Measurements from ENCODE around the gene SCAPER. TPM values are rescaled to one million over a fixed set of nuclear protein-coding genes. Genes with fewer than 3 reads are reported as not detected.

SCAPER gene
- polyA plus RNA-seq, 2 of the 4 experiments (the other 2 are of a cell fraction) = 4.9 to 5.5 TPM

GRCh38 chr15:76644646-76645045 is 260.5 kb downstream of the SCAPER start:
- ChIA-PET CTCF (interaction anchor here (0.6 to 0.9 kb wide), 2 partner anchors 10 to 102 kb away, joined by 3 read pairs; no protein-coding TSS in a partner anchor), POLR2A (no interaction called here)
- WGBS (ENCODE audit: missing lambda C conversion rate) = 94% methylated on average over 1 of the region's 1 CpG
- Histone ChIP-seq H3K4me3 (no peak overlapping the region), H3K9me3 (no peaks in the 10 kb centered on the region), H3K4me1 (no peaks in the 10 kb centered on the region), H3K4me2 (no peak overlapping the region), H3K27ac (no peak overlapping the region)
- DNase-seq (ENCODE audit: low read depth in 1 of 2, low spot score in 1 of 2) (no peak), FAIRE-seq (peak; percentile 93), ATAC-seq (no peak)
- TF ChIP-seq ATOH8 (CRISPR knock-in tag; IDR thresholded peaks at IDR 0.05; ENCODE audit: low read depth) (no peak), RCOR1 (IDR thresholded peaks at IDR 0.05; ENCODE audit: low read depth, low read length) (no peak), FOSB (CRISPR knock-in tag; IDR thresholded peaks at IDR 0.05) (no peak), HOXB13 (CRISPR knock-in tag; IDR thresholded peaks at IDR 0.05; ENCODE audit: low read depth) (no peak)
- TF ChIP-seq, protein P1, sequence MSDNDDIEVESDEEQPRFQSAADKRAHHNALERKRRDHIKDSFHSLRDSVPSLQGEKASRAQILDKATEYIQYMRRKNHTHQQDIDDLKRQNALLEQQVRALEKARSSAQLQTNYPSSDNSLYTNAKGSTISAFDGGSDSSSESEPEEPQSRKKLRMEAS (IDR thresholded peaks at IDR 0.05) = no peak

DNA sequence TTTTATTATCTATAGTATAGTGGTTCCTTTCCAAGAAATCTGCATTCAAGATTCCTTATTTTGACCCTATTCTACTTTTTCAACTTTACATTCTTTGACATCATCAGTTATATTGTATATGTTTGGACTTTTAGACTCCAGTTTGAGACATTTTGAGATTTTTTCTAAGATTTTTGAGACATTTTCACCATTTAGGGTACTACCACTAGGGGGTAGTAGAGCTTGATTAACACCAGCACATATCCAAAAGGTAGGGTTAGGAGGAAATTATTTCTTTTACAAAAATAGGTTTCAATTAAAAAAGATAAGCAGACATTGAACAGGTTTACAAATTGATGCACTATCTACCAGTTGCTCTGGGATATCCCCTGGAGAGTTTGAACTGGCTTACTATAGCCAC is 262.5 kb downstream of the SCAPER start:
- CTCF ChIA-PET = no interaction called here
- ATAC-seq (no peak), DNase-seq (ENCODE audit: low read depth in 1 of 2, low spot score in 1 of 2) (no peak), FAIRE-seq (no peak)
- Histone ChIP-seq H3K4me2 (no peak overlapping the region), H3K27ac (no peak overlapping the region), H3K4me3 (no peak overlapping the region), H3K4me1 (no peaks in the 10 kb centered on the region), H3K9me3 (no peaks in the 10 kb centered on the region)
- POLR2A ChIA-PET = no interaction called here
- TF ChIP-seq RAD21 (conservative IDR thresholded peaks at IDR 0.05 in 1 of 2, IDR thresholded peaks at IDR 0.05 in 1 of 2) (peak in 1 of 2 experiments; percentile 19; a peak in 1 of 5 replicates), RFX5 (IDR thresholded peaks at IDR 0.05) (no peak)
- TF ChIP-seq, protein P2, sequence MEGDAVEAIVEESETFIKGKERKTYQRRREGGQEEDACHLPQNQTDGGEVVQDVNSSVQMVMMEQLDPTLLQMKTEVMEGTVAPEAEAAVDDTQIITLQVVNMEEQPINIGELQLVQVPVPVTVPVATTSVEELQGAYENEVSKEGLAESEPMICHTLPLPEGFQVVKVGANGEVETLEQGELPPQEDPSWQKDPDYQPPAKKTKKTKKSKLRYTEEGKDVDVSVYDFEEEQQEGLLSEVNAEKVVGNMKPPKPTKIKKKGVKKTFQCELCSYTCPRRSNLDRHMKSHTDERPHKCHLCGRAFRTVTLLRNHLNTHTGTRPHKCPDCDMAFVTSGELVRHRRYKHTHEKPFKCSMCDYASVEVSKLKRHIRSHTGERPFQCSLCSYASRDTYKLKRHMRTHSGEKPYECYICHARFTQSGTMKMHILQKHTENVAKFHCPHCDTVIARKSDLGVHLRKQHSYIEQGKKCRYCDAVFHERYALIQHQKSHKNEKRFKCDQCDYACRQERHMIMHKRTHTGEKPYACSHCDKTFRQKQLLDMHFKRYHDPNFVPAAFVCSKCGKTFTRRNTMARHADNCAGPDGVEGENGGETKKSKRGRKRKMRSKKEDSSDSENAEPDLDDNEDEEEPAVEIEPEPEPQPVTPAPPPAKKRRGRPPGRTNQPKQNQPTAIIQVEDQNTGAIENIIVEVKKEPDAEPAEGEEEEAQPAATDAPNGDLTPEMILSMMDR (IDR thresholded peaks at IDR 0.05) = peak; percentile 28; the same call in 1 of the 3 replicates

DNA sequence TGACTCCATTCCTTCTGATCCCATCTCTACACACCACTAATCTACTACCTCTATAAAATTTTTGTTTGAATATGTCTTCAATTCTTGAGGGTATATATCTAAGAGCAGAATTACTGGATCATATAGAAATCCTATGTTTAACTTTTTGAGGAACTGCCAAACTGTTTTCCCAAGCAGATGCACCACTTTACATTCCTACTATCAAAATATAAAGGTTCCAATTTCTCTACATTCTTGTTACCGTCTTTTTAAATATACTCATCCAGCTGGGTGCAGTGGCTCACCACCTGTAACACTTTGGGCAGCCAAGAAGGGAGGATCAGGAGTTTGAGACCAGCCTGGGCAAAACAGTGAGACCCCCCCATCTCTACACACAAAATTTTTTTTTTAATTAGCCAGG is 268.0 kb downstream of the SCAPER start:
- CTCF ChIA-PET = no interaction called here
- ATAC-seq (no peak), DNase-seq (ENCODE audit: low read depth in 1 of 2, low spot score in 1 of 2) (no peak), FAIRE-seq (no peak)
- H3K4me1 ChIP-seq = no peaks in the 10 kb centered on the region
- H3K27ac ChIP-seq = no peak overlapping the region
- POLR2A ChIA-PET = no interaction called here
- TF ChIP-seq RNF2 (IDR thresholded peaks at IDR 0.05; ENCODE audit: borderline replicate concordance, low read depth) (no peak), ZFP36 (IDR thresholded peaks at IDR 0.05; ENCODE audit: borderline replicate concordance, partially characterized antibody) (no peak), EP300 (IDR thresholded peaks at IDR 0.05) (no peak), BHLHE40 (IDR thresholded peaks at IDR 0.05; ENCODE audit: low read depth, low read length) (no peak), JUNB (IDR thresholded peaks at IDR 0.05) (no peak), ZSCAN20 (CRISPR knock-in tag; IDR thresholded peaks at IDR 0.05) (no peak), PHF8 (IDR thresholded peaks at IDR 0.05; ENCODE audit: borderline replicate concordance, low read depth) (no peak), HOXB5 (CRISPR knock-in tag; IDR thresholded peaks at IDR 0.05) (no peak), PBX3 (IDR thresholded peaks at IDR 0.05) (no peak), EHMT2 (IDR thresholded peaks at IDR 0.05; ENCODE audit: low read depth) (no peak), USF2 (IDR thresholded peaks at IDR 0.05) (no peak), JUN (IDR thresholded peaks at IDR 0.05) (no peak), CHD4 (IDR thresholded peaks at IDR 0.05; ENCODE audit: borderline replicate concordance) (no peak), NR3C1 (IDR thresholded peaks at IDR 0.05) (no peak), KDM1A (IDR thresholded peaks at IDR 0.05; ENCODE audit: low read depth) (no peak), TFCP2L1 (CRISPR knock-in tag; IDR thresholded peaks at IDR 0.05) (no peak), TP53 (CRISPR knock-in tag; IDR thresholded peaks at IDR 0.05) (no peak)
- TF ChIP-seq, protein P3, sequence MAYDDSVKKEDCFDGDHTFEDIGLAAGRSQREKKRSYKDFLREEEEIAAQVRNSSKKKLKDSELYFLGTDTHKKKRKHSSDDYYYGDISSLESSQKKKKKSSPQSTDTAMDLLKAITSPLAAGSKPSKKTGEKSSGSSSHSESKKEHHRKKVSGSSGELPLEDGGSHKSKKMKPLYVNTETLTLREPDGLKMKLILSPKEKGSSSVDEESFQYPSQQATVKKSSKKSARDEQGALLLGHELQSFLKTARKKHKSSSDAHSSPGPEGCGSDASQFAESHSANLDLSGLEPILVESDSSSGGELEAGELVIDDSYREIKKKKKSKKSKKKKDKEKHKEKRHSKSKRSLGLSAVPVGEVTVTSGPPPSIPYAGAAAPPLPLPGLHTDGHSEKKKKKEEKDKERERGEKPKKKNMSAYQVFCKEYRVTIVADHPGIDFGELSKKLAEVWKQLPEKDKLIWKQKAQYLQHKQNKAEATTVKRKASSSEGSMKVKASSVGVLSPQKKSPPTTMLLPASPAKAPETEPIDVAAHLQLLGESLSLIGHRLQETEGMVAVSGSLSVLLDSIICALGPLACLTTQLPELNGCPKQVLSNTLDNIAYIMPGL (CRISPR knock-in tag; IDR thresholded peaks at IDR 0.05; ENCODE audit: borderline replicate concordance) = no peak
- TF ChIP-seq, protein P4, sequence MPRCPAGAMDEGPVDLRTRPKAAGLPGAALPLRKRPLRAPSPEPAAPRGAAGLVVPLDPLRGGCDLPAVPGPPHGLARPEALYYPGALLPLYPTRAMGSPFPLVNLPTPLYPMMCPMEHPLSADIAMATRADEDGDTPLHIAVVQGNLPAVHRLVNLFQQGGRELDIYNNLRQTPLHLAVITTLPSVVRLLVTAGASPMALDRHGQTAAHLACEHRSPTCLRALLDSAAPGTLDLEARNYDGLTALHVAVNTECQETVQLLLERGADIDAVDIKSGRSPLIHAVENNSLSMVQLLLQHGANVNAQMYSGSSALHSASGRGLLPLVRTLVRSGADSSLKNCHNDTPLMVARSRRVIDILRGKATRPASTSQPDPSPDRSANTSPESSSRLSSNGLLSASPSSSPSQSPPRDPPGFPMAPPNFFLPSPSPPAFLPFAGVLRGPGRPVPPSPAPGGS (IDR thresholded peaks at IDR 0.05) = no peak
- H3K4me2 ChIP-seq = no peak overlapping the region
- peaks cover 20% of the 10 kb centered on the region for H3K9me3 ChIP-seq
- H3K4me3 ChIP-seq = no peak overlapping the region
- WGBS (ENCODE audit: missing lambda C conversion rate) = 81% methylated on average over 1 of the region's 1 CpG

Measured in A549 (cell line).